ENCODE measurements around the gene CEBPZ.
A peak's percentile ranks its signal among the peaks of the same experiment; 100 is the strongest.

Gene CEBPZ

DNA sequence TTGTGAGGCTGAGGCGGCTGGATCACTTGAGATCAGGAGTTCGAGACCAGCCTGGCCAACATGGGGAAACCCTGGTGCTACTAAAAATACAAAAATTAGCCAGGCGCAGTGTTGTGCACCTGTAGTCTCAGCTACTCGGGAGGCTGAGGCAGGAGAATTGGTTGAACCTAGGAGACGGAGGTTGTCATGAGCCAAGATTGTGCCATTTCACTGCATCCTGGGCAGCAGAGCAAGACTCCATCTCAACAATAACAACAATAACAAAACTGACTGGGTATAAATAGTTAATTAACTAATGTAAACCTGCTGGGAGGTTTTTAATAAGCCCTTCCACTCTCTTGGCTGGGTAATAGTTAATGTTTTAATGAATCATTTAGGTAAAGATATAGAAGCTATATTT lies 50.8 kb downstream of the CEBPZ start:
- DNase-seq (ENCODE audit: low read depth in 3 of 3), result no peak

DNA sequence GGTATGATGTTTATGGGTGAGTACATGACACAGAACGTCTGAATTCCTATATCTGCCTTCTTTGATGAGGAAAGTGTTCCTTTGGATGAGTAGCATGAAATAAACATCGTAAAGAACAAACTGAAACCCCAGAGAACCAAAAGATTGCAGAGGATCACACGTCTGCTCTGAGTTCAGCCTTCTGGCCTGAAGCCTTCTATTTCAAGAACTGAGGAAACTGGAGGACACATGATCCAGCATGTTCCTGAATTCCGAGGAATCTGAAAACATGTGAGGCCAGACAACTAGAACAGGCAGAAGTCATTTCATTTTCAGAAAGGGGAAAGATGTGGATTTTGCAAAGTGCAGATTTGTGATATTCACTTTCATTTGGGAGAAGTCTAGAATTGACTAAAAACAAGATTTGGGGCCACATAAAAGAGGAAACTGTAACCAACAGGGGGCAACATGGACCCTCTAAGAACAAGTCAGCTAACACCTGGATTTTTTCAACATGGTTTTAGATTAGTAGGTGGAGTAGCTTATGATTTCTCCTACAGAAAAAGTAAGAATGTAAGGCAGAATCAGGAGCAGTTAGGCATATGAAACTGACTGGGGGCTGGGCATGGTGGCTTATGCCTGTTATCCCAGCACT lies 51.3 kb downstream of the CEBPZ start:
- no peak for DNase-seq (ENCODE audit: low read depth in 3 of 3)

GRCh38 chr2:37173741-37174140 lies 57.7 kb downstream of the CEBPZ start:
- DNase-seq (ENCODE audit: low read depth in 3 of 3), result no peak

GRCh38 chr2:37171624-37171950 lies 59.8 kb downstream of the CEBPZ start:
- DNase-seq (ENCODE audit: low read depth in 3 of 3), result no peak

- DNase-seq (ENCODE audit: low read depth in 3 of 3), result no peak
Measured at GRCh38 chr2:37168217-37168981, 63.0 kb downstream of the CEBPZ start.

GRCh38 chr2:37167636-37168180 lies 63.7 kb downstream of the CEBPZ start:
- DNase-seq (ENCODE audit: low read depth in 3 of 3), result no peak

DNA sequence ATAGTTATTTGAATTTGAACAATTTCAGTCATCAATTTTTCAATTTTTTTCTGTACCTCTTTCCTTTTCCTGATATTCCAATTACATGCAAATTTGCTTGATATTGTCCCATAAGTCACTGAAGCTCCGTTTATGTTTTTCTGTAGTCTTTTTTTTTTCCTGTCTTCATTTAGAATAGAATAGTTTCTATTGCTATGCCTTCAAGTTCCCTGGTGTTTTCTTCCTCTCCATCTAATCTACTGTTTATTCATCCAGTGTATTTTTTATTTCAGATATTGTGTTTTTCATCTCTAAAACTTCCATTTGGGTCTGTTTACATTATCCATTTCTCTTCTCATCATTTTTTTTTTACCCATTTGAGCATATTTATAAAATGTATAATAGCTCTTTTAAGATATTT lies 66.6 kb downstream of the CEBPZ start:
- DNase-seq (ENCODE audit: low read depth in 3 of 3), result no peak

GRCh38 chr2:37156857-37157714 lies 74.3 kb downstream of the CEBPZ start, which contains the start of gene EIF2AK2:
Gene EIF2AK2 (minus strand): TSS chr2:37156980. CDS start chr2:37147806, 9,174 bp downstream.
- DNase-seq (ENCODE audit: low read depth in 3 of 3), result peak; percentile 49 to 77 (median 62)

- DNase-seq (ENCODE audit: low read depth in 3 of 3), result peak in 1 of 3 experiments; percentile 24
Measured at GRCh38 chr2:37156071-37156856, 75.1 kb downstream of the CEBPZ start.

GRCh38 chr2:37154785-37155184 lies 76.6 kb downstream of the CEBPZ start:
- DNase-seq (ENCODE audit: low read depth in 3 of 3), result no peak

DNA sequence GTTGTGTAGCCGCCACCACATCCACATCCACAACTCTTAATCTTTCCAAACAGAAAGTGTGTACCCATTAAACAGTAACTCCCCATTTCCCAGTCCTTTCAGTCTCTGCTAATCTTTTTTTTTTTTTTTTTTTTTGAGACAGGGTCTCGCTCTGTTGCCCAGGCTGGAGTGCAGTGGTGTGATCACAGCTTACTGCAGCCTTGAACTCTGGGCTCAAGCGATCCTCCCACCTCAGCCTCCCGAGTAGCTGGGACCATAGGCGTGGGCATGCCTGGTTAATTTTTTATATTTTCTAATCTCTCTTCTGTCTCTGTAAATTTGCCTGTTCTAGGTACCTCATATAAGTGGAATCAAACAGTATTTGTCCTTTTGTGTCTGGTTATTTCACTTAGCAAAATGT lies 78.2 kb downstream of the CEBPZ start:
- no peak for DNase-seq (ENCODE audit: low read depth in 3 of 3)

Measured in stimulated activated CD4-positive, alpha-beta T cell treated with anti-CD3 and anti-CD28 coated beads, TNF-alpha, amount 100 ng/mL, for 24 hours (primary cell).